ENCODE data around the gene CDKN2AIP.

Gene CDKN2AIP

GRCh38 chr4:183495184-183495583 lies 50.7 kb downstream of the CDKN2AIP start:
- DNase-seq (ENCODE audit: low read depth, low spot score): no peak

Data from activated CD4-positive, CD25-positive, alpha-beta regulatory T cell treated with anti-CD3 and anti-CD28 coated beads, Interleukin-2, amount 50 U/mL, for 16 hours (primary cell).